Left ventricle myocardium inferior (tissue), 1 donor: ENCODE results near the gene TULP1. TPM values are rescaled to one million over a fixed set of nuclear protein-coding genes. Genes with fewer than 3 reads are reported as not detected.

Source experiments
- DNase-seq: peaks from one replicate; pipeline ENCODE4 v3.0.0-alpha.2; 2020
- H3K27ac ChIP-seq: fragments of 200-600 bp; replicated peaks from 2 replicates; pipeline ENCODE4 v1.8.0; 2021
- H3K27me3 ChIP-seq: fragments of 200-600 bp; 2 replicates; pipeline ENCODE4 v1.8.0; 2021; ENCODE audit warnings: low read depth
- H3K36me3 ChIP-seq: fragments of 200-600 bp; 2 replicates; pipeline ENCODE4 v1.8.0; 2021
- H3K4me1 ChIP-seq: fragments of 200-600 bp; 2 replicates; pipeline ENCODE4 v1.8.0; 2021
- H3K4me3 ChIP-seq: fragments of 200-600 bp; 2 replicates; pipeline ENCODE4 v1.8.0; 2021; ENCODE audit warnings: mild to moderate bottlenecking, moderate library complexity
- H3K9me3 ChIP-seq: fragments of 200-600 bp; replicated peaks from 2 replicates; pipeline ENCODE4 v1.8.0; 2021
- CTCF ChIP-seq: fragments of 200-600 bp; IDR thresholded peaks from 2 replicates; pipeline ENCODE4 v1.8.0; 2021; ENCODE audit warnings: antibody characterized with exemption, mild to moderate bottlenecking, borderline replicate concordance
- intact Hi-C: fragments of 100-400 bp; cut with micrococcal nuclease; formaldehyde crosslinking; loops from one replicate; pipeline ENCODE4 v1.11.0; 2022
- total RNA-seq: library from RNA; stranded (reverse); fragmentation: NEBNext Ultra II Directional; extraction: Animal tissue kit (Norgen Biotek cat#: 25700); gene quantifications from one replicate; pipeline ENCODE4 v1.2.1, GENCODE V29; 2021
- donor health status: DM: no; HTN: yes; CAD: no; lungs with severe emphysema.

TULP1 gene
- total RNA-seq, 1 donor from 2014 or later: not detected

- intact Hi-C loops: no loop called here
- Histone ChIP-seq H3K4me3 (peak overlapping the region; percentile 78), H3K36me3 (peaks cover 56% of the 10 kb centered on the region), H3K9me3 (no peaks in the 10 kb centered on the region), H3K4me1 (peaks cover 59% of the 10 kb centered on the region), H3K27ac (no peak overlapping the region), H3K27me3 (no peaks in the 10 kb centered on the region)
- DNase-seq: no peak
- TF ChIP-seq CTCF: no peak
These were observed 42.0 kb downstream of the TULP1 start for GRCh38 chr6:35470663-35471120.

- Histone ChIP-seq H3K36me3 (peaks cover 50% of the 10 kb centered on the region), H3K9me3 (no peaks in the 10 kb centered on the region), H3K4me1 (peaks cover 59% of the 10 kb centered on the region), H3K27ac (peak overlapping the region; percentile 85), H3K27me3 (no peaks in the 10 kb centered on the region), H3K4me3 (peak overlapping the region; percentile 78)
- TF ChIP-seq CTCF: no peak
- intact Hi-C loops: no loop called here
- DNase-seq: no peak
These were observed 42.7 kb downstream of the TULP1 start for GRCh38 chr6:35469751-35470662.

- no peaks in the 10 kb centered on the region for H3K9me3 ChIP-seq
- H3K27ac ChIP-seq: peak overlapping the region; percentile 85
- peaks cover 42% of the 10 kb centered on the region for H3K36me3 ChIP-seq
- H3K4me3 ChIP-seq: peak overlapping the region; percentile 78
- no peak for DNase-seq
- intact Hi-C loops: no loop called here
- no peaks in the 10 kb centered on the region for H3K27me3 ChIP-seq
- H3K4me1 ChIP-seq: peaks cover 59% of the 10 kb centered on the region
- no peak for TF ChIP-seq CTCF
These were observed 43.5 kb downstream of the TULP1 start for GRCh38 chr6:35468980-35469750.

GRCh38 chr6:35468181-35468979 lies 44.3 kb downstream of the TULP1 start, which contains the start of gene RPL10A:
Gene RPL10A, plus strand, starts transcription at chr6:35468401. Its CDS starts 34 bp downstream, at chr6:35468435.
- Histone ChIP-seq H3K4me3 (peak within 1 kb of the TSS; percentile 78), H3K9me3 (no peaks in the 10 kb centered on the region), H3K36me3 (peaks cover 35% of the 10 kb centered on the region), H3K4me1 (peaks cover 56% of the 10 kb centered on the region), H3K27me3 (no peaks in the 10 kb centered on the region), H3K27ac (peak within 1 kb of the TSS; percentile 85)
- TF ChIP-seq CTCF: peak; percentile 95
- peak; percentile 93 for DNase-seq
- intact Hi-C loops: no loop called here

GRCh38 chr6:35465646-35466045 lies 47.0 kb downstream of the TULP1 start:
- no peak for TF ChIP-seq CTCF

More at GRCh38 chr6:35465646-35466045, 47.0 kb downstream of the TULP1 start:
- Histone ChIP-seq H3K4me3 (no peak overlapping the region), H3K36me3 (peaks cover 24% of the 10 kb centered on the region), H3K4me1 (peaks cover 30% of the 10 kb centered on the region), H3K27me3 (no peaks in the 10 kb centered on the region), H3K9me3 (no peaks in the 10 kb centered on the region), H3K27ac (no peak overlapping the region)
- intact Hi-C loops: no loop called here
- no peak for DNase-seq
